Activated gamma-delta T cell treated with Interleukin-2 at 50 U/mL for 16 hours (primary cell): ENCODE results near the gene GRID1.
"Not testable (repeated sequence)": the region's sequence is repeated elsewhere in the genome, so short reads cannot be mapped to it uniquely, and the experiment has no call there.

Experiments
- DNase-seq: peaks from one replicate; pipeline ENCODE4 v3.0.0-alpha.2; 2020

Gene GRID1

DNA sequence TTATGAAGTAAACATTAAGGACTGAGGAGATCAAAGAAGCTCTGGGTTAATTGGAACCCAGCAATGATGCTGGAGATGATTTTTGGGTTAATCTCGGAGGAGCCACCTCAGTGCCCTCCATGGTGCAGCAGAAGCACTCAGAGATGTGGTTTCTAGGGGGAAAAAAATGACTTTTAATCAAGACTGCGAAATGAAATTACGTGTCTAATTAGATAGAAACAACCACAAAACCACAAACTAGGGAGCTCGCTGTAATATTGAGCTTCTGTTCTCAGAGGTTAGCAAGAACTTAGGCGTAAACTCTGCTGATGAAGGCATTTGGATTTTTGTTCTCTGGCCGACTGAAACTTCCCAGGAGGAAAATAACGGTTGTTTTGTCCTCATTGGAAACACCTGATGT lies 319.0 kb downstream of the GRID1 start:
- DNase-seq: no peak

DNA sequence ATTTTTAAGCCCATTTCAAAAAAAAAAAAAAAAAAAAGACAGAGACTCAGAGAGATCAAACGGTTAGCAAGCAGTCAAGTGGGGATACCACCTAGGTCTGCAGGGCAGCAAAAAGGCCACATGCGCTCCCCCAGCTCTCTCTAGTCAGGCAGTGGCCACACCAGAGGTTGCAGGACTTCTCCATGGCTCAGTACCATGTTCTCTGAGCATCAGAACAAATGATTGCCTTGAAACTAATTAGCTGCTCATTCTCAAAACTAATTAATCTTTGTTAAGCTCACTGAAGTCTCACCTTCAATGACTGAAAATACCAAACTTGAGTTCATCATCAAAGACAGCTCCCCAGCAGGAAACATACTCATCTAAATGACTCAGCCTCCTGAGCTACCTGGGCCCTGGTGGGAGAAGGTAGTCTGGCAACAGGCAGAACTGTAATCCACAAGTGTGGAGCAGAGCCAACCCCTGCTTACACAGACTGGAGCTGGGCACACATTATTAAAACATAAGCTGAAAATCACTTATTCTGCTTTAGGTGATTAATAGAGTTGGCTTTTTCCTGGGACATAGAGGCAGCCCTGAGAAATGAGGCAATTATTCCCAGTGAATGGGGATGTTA lies 319.6 kb downstream of the GRID1 start:
- no peak for DNase-seq

DNA sequence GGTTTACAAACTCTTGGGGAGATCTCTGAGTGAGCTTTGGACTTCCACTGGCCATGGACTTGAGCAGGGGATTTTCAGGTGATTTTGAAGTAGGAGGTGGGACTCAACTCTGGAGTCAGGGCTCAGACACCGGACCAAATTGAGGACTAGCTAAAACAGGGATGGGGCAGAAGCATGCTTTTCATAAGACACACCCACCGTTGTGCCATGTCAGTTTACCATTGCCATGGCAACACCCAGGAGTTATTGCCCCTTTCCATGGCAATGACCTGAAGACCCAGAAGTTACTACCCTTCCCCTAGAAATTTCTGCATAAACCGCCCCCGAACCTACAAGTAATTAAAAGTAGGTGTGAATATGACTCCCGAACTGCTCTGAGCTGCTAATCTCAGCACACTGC lies 320.7 kb downstream of the GRID1 start:
- no peak for DNase-seq

DNA sequence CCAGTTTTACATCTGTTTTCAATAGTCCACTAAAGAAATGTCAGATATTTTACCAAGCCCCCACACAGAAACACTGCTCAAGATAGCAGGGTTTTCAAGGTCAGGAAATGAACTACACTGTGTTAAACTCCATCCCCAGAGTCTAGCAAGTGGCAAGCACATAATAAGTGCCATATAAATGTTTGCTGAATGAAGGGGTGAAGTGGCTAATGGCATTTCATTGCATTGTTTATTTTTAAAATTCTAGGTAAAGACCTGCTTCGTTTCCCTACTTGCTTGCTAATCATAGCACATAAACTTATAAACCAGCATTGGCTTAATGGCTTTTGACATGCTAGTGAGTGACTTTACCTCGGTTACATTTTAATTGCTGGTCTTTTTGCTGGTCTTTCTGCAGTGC lies 322.6 kb downstream of the GRID1 start:
- DNase-seq: no peak

DNA sequence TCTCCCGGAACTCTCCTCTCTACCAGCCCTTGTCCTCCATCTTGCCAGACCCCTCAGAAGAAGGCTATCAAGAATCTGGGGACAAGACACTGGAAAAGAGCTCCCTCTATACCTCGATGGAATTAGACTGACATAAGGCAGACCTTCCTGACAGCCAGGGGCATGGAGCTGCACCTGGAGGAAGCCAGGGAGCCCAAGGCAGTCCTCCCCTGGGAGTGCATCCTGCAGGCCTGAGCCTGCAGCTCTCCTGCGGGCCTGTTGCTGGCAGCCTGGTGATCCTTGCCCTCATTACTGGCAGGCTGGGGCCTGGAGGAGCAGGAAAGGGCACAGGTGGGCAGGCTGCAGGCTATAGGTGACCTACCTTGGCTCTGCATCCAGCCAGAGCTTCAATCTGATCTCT lies 323.4 kb downstream of the GRID1 start:
- DNase-seq: no peak

DNA sequence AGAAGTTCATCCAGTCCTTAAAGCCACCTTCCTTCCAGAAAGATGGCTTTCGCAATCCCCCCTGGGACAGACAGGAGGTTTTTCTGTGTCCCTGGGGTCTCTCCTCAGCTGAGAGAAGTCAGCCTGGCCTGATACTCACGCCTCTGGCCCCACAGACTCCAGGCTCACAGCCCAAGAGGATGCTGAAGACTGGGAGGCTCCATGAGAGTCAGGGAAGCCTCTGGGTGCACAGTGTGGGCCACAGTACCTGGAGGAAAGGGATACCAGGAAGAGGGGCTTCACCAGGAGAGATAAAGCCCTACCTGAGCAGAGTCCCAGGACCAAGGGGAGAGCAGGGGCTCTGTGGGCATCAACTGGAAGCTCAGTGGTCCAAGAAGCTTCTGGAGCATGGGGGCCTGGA lies 324.4 kb downstream of the GRID1 start:
- DNase-seq: no peak

DNA sequence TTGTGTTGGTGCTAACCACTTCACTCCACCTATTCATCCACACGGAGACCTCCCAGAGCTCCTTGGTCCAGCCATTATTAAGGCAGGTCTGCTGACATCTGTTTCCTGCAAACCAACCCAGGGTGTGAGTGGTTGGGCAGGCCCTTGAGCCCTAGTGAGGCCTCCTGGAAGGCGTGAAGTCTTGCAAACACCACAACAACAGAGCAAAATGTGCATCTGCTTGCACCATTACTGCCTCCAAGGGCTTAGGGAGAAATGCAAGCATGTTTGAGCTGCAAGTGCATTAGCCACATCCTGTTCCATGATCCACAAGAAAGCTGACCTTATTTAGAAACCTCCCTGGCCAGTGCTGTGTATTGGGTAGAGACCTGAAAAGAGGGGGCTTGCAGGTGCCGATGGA lies 325.5 kb downstream of the GRID1 start:
- DNase-seq: no peak

DNA sequence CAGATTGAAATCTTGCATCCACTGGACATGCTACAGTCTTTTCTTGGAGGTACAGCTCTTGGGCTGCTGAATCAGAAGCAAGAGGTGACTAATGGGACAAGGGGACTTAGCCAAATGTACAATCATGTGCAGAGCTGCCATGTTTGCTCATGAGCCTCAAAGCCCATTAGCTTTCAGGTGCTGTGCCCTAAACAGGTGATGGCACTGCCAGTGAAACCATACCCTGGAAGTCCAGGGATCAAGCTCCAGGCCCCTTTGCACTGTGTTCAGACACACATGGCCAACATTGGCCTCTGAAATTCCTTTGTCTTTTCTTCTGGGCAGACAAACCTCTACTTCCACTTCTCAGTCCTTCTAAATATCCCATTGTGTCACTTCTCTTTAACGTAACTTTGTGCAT lies 328.2 kb downstream of the GRID1 start:
- no peak for DNase-seq

DNA sequence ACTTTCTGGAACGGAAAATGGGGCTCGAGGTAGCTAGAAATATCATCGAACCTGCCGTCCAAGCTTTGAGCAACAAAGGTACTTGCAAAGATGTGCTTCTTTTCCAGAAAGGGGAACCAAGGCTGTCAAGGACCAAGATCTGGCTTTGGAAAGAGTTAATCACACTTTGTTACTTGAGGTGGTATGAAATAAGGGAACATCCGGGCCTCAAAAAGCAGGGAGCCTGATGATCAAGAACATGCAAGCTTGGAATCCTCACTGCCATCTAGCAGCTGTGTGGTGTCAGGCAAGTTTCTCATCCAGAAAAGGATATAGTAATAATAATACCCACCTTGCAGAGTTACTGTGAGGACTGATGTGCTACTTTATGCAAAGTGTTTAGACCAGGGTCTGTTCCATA lies 329.5 kb downstream of the GRID1 start:
- no peak for DNase-seq

DNA sequence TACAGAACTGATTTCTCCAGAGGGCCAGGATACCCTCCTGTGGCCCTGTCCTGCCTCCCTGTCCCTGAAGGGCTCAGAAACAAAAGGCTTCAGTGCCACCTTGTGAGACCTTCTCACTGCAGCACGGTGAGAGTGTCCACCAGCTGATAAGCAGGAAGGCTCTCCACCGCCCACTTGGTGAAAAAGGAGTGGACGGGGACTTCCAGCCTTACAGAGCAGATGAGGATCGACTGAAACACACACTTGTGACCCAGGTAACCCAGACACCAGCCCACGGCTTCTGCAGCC lies 330.1 kb downstream of the GRID1 start:
- no peak for DNase-seq

DNA sequence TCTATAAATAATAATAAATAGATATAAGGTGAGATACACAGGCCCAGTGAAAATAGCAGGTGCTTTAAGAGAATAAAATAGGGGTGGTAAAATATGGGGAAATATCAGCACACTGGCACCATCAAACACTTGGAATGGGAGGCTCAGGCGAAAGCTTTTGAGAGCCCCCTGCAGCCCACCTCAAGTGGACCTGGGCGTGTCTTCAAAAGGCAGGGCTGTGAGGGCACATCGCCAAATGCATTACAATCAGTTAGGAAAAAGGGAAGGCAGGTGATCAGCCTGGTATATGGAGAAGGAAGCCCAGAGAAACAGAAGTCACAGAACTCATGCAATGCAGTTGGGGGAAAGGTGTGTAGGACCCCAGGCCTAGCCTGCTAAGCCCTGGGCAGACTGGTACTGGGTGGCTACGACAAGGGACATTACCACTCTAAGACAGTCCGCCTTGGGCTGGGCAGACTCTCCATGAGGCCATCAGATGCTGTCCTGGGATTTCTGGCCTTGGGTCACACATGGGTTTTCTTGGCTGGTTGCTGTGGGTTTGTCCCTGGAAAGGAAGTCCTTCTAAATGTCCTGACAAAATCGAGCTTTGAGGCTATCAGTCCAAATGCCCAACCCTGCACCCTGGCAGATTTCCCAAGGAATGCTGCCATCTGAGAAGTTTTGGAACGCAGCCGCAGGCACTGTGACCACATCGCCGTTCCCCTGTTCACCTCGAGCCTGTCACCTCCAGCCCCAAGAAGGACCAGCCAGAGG lies 330.6 kb downstream of the GRID1 start:
- DNase-seq: no peak

DNA sequence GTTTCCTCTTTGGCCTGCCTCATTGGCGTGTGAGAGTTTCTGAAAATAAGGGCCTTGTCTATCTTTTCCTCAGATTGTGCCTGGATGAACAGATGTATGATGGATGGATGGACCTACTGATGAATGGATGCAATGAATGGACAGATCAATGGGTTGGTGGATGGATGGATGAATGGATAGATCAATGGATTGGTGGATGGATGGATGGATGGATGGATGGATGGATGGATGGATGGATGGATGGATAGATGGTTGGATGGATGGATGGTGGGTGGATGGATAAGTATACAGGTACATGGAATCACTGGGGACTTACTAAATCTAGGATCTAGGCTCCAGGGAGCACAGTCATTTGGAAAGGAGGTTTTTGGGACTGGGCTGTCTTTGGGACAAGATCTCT lies 331.9 kb downstream of the GRID1 start:
- DNase-seq: no peak

DNA sequence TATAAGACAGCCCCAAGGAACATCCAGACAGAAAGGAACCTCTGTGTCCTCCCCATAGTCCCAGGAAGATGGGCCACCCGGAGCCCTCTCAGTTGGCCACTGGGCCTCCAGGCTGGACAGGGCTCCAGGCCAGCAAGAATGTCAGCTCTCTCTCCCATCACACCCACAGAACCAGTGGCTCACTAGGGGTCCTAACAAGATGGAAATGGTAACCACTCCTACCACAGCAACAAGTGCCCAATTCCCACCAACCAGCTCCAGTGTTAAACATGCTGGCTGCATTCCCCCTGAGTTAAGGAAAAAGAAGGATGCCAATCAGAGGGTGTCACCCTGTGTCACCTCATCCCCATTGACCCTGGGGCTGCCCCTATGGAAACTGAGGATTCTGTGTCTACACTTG lies 333.0 kb downstream of the GRID1 start:
- no peak for DNase-seq

DNA sequence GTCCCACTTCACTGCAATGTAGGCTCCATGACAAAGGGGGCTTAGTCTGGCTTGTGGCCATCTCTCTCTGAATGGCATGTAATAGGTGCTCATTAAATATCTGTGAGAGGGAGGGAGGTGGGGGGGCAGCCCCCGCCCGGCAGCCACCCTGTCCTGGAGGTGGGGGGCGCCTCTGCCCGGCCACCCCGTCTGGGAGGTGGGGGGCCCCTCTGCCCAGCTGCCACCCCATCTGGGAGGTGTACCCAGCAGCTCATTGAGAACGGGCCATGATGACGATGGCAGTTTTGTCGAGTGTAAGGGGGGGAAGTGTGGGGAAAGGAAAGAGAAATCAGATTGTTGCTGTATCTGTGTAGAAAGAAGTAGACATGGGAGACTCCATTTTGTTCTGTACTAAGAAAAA lies 334.5 kb downstream of the GRID1 start:
- DNase-seq: not testable (repeated sequence)

DNA sequence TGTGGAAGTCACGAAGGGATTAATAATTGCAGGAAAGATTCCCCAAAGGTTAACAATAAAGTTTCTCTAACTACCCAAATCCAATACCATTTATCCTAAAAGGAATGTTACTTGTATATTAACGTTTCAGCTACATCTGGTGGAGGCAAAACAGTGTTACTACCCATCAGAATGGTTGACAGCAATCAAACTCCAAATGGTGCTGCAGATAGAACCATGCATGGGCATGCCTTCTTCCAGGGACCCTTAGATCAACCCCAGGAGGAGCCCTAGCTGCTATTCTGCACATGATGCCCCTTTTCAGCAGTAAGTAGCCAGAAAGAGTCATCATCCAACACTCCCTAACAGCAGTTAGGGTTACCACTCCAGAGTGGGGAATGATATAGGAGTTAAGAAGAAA lies 336.3 kb downstream of the GRID1 start:
- DNase-seq: no peak

DNA sequence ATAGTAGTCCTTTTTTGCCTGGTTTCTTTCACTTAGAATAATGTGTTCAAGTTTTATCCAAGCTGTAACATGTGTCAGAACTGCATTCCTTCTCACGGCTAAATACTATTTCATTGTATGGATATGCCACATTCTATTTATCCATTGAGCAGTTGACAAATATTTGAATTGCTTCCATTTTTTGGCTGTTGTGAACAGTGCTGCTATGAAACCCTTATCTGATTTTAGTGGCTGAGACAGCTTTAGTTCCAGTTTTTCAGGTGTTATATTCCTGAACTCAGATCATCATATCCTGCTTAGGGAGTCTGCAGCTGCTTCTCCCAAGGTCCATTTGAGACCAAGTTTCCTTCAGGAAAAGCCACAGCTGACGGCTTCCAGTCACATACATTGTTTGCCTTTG lies 339.2 kb downstream of the GRID1 start:
- DNase-seq: no peak

DNA sequence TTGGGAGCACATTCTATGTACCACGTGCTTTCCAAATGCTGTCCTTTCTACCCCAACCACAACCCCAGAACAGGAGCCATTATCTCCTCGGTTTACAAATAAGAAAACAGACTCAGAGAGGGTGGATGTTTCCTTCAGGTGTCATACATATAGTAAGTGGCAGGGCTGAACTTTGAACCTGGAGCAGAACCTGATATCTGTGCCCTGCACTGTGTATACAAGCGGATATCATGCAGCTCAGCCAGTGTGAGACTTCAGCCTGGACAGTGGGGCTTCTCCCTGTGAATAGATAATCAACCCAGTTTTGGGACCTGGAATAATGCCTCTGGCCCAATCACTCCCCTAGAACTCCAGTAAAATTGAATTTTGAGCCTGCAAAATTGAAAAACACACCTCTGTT lies 341.1 kb downstream of the GRID1 start:
- DNase-seq: no peak

DNA sequence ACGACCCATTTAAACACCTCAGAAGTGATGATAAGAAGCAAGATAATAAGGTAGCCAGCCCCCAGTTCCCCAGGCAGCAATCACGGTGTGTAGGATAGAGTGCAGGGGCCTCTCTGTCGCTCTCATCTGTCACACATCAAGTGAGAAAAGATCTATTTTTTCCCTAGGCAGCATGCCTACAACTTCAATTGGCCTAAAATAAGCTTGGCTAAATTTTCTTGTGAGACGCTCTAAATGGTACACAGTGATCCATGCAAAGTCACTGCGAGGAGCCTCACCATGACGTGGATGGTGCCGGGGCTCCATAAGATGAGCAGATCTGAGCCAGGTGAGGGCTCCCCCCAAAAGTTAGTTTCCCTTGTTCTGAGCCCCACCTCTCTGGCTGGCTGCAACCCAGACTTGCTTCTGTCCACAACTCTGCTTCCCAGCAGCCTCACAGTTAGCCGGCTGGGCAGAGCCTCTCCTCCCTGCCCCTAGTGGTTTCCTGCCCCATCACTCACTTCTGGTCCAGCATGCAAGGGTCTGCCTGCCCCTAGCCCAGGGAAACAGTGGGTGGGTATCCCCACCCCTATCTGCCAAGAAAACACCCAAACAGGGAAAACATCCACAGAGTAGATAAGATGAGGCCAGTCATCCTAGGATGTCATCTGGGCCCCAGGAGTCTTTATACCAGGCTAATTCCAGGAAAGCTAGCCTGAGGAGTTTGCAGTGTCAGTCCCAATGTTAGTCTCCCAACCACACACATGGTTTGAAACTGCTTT lies 342.1 kb downstream of the GRID1 start:
- DNase-seq: no peak

DNA sequence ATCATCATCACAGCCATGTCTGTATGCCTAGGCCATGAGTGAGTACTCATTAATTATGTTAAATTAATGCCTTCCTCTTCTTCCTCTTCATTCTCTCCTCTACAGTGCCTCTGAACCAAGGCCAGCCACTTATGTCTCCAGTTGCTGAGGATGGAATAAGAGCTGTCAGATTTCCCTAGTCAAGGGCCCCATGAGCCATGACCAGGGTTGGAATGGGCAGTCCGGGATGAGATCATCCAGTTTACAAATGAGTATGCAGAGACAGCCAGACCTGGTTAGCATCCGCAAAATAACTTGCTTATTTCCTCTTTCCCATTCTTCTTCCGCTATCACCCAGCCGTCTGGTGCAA lies 342.7 kb downstream of the GRID1 start:
- DNase-seq: no peak

DNA sequence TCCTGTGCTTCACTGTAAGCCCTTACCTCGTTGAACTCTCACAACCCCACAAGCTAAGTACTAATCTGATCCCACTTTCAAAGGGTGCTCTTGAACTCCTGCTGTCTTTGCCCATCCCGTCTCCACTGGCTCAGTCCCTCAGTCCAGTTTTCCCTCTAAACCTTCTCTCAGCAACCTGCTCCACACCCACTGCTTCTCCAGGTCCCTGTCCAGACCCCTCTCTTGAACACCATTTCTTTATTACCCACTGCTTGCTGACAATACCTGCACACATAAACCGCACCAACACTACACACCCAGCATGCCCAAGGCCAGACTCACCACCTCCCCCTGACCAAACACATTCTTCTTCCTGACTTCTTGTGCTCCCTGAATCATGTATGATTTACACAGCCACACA lies 343.3 kb downstream of the GRID1 start:
- no peak for DNase-seq

DNA sequence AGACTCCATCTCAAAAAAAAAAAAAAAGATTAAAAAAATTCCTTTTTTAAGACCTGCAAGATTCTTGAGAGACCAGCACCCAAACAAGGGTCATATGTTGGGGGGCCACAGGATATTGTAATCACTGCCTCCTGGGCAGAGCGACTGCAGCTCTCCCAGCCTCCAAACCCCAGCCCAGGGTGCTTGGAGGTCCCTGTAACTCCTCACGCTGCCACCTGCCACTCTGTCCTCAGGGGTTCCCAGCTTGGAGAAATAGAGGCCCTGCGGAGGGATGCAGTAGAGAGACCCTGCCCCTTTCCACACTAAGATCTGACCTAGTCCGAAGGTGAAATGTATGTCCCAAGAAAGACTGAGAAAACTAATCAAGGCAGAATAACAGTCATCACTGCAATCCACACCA lies 343.7 kb downstream of the GRID1 start:
- DNase-seq: no peak

DNA sequence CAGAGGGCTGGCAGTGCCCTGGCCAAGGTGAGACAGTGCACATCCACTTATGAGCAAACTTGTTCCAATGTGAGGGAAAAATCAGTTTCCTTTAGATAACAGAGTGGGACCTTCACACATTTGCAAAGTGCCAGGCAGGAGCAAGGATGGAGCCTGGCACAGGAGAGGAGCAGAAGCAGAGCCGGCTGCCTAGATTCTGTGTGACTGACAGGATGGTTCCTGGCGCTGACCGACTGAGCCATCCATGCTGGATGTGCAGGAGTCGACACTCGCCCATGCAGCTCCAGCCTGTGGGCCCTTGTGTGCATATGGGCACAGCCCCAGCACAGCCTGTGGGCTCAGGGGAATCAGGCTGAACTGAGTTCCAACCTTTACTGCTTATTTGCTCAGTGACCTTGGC lies 346.5 kb downstream of the GRID1 start:
- no peak for DNase-seq

DNA sequence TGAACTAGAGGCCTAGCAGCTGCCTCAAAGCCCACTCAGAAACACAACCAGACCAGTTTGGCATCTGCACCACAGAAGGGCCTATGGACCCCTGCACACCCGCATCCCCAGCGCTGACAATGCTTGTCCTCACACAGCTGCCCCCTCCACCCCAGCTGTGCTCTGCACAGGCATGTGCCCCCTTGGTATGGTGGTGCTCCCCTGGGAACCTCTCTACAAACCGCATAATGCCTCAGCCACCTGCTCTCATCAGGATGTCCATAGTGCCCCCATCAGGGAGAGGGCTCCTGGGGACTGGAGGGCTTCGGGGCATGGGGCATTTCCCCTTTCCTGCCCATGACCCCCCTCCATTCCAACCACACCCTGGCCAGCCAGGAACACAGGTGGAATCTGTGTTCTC lies 347.5 kb downstream of the GRID1 start:
- DNase-seq: no peak

DNA sequence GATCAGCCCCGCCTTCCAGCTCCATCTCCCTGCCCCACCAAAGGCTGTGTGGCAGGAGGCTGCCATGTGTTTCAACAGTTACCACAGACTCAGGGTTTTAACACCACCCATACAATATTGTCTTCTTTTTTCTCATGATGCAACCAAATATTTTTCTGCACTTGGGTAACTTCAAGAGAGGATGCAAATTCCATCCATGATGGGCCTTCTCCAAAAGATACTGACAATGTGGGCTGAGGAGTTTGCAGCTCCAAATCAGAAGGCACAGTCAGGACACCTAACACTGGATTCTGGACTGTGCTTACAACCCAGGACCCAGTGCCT lies 347.9 kb downstream of the GRID1 start:
- no peak for DNase-seq
